GM21737 (cell line): ENCODE measurements around the gene KCNQ1.

Experiments used
- ATAC-seq: cut with Tn5 transposase; IDR thresholded peaks from one replicate; pipeline ENCODE4 v1.9.1; 2021; ENCODE audit warnings: mild to moderate bottlenecking, moderate library complexity; ENCODE audit not compliant: unreplicated experiment

The KCNQ1 gene

GRCh38 chr11:2842876-2843275 lies 398.1 kb downstream of the KCNQ1 start:
- ATAC-seq, result no peak

GRCh38 chr11:2843551-2843950 lies 398.7 kb downstream of the KCNQ1 start:
- no peak for ATAC-seq

GRCh38 chr11:2844116-2844842 lies 399.5 kb downstream of the KCNQ1 start:
- no peak for ATAC-seq

GRCh38 chr11:2844996-2845395 lies 400.2 kb downstream of the KCNQ1 start:
- no peak for ATAC-seq

GRCh38 chr11:2846056-2846455 lies 401.2 kb downstream of the KCNQ1 start:
- no peak for ATAC-seq

- ATAC-seq, result no peak
These were observed 401.7 kb downstream of the KCNQ1 start for GRCh38 chr11:2846470-2846869.

GRCh38 chr11:2847561-2847960 lies 402.8 kb downstream of the KCNQ1 start:
- no peak for ATAC-seq

GRCh38 chr11:2848497-2848896 lies 403.7 kb downstream of the KCNQ1 start:
- no peak for ATAC-seq

GRCh38 chr11:2849994-2850770 lies 405.4 kb downstream of the KCNQ1 start:
- no peak for ATAC-seq

- ATAC-seq, result no peak
These were observed 408.6 kb downstream of the KCNQ1 start for GRCh38 chr11:2853401-2853800.

GRCh38 chr11:2853997-2854560 lies 409.3 kb downstream of the KCNQ1 start:
- ATAC-seq, result no peak

- no peak for ATAC-seq
These were observed 410.4 kb downstream of the KCNQ1 start for GRCh38 chr11:2855162-2855561.

GRCh38 chr11:2857276-2857675 lies 412.5 kb downstream of the KCNQ1 start:
- no peak for ATAC-seq

- ATAC-seq, result no peak
These were observed 413.1 kb downstream of the KCNQ1 start for GRCh38 chr11:2857918-2858317.

GRCh38 chr11:2858995-2859698 lies 414.3 kb downstream of the KCNQ1 start:
- no peak for ATAC-seq

GRCh38 chr11:2859699-2860037 lies 414.9 kb downstream of the KCNQ1 start:
- ATAC-seq, result no peak

GRCh38 chr11:2860636-2861035 lies 415.8 kb downstream of the KCNQ1 start:
- no peak for ATAC-seq

GRCh38 chr11:2862395-2863275 lies 417.8 kb downstream of the KCNQ1 start:
- no peak for ATAC-seq

- ATAC-seq, result no peak
These were observed 418.4 kb downstream of the KCNQ1 start for GRCh38 chr11:2863276-2863618.

- ATAC-seq, result no peak
These were observed 420.1 kb downstream of the KCNQ1 start for GRCh38 chr11:2864901-2865300.
